Hypothalamus (tissue), 51 donors: ENCODE data around the gene EFS.
"Not testable (repeated sequence)": the region's sequence is repeated elsewhere in the genome, so short reads cannot be mapped to it uniquely, and the experiment has no call there.

Source experiments
- DNase-seq, 51 donors: peaks; one replicate each; lab custom pipeline; 2025; lab: John Stamatoyannopoulos, UW

Gene EFS

DNA sequence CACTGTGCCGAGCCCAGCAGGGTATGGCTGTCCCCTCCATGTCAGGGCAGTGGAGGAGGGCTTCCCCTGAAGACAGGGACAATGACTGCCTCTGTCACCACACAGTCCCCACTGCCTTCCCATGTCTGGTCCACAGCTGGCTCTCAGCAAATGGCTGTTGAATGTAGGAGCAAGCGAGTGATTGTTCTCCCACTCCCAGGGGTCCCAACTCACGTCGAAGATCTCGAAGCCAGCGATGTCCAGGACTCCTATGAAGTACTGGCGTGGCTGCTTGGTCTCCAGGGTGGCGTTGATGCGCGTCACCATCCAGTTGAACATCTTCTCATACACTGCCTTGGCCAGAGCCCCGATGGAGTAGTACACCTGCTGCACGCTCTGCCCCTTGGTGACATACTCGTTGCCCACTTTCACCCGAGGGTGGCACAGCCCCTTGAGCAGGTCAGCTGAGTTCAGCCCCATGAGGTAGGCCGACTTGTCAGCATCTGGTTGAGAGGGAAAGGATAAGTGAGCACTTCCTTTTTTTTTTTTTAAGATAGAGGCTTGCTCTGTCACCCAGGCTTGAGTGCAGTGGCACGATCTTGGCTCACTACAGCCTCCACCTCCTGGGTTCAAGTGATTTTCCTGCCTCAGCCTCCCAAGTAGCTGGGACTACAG lies 35.7 kb upstream of the EFS start:
- not testable (repeated sequence) for DNase-seq

DNA sequence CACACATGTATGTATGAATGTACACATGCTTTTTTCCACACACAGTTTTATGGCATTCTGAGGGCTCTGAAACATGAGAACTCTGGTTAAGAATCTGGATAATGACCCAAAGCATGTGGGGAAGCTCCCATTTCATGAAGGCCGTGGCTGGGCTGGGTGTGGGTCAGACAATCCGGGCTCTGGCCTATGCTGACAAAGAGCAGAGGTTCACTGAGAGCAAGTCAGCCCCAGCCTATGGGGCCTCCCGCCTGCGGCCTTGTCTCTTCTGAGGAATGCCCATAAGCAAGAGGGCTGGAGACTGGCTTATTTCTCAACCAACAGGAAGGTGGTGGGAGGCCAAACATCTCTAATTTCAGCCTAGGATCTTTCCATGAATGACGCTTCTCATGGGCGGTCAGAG lies 34.6 kb upstream of the EFS start:
- DNase-seq, result no peak

DNA sequence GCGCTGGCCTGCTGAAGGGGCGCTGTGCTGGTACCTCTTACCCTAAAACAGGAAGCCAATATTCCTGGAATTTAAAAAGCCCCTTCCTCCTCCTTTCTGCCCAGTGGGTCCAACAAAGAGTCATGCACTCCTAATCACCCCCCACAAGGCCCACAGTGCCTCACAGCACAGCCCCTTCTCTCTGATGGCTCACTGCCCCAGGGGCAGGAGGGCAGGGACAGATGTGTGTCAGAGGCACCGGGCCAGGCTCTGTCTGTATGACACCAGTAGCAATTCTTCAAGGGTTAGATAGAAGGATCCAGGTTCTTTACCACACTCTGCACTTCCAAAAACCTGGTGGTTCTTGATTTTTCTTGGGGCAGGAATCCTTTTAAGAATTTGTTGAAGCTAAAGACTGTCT lies 34.2 kb upstream of the EFS start:
- DNase-seq, result no peak

DNA sequence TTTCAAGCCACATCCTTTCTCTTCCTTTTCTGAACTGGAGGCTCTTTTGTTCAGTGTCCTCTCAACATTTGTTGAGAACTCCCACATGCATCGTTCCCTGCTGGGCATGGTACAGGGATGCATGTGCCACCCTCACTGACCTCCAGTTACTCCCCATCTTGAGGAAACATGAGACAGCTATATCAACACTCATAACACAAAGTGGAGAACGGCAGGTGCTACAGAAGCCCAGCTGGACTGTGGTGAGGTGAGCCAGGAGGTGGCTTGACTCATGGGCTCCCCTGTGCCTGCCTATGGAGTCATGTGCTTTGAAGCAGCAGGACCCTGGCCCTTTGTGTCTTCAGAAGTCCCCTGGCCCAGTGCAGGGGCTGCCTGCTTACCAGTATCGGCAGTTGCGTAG lies 33.4 kb upstream of the EFS start:
- DNase-seq, result no peak

DNA sequence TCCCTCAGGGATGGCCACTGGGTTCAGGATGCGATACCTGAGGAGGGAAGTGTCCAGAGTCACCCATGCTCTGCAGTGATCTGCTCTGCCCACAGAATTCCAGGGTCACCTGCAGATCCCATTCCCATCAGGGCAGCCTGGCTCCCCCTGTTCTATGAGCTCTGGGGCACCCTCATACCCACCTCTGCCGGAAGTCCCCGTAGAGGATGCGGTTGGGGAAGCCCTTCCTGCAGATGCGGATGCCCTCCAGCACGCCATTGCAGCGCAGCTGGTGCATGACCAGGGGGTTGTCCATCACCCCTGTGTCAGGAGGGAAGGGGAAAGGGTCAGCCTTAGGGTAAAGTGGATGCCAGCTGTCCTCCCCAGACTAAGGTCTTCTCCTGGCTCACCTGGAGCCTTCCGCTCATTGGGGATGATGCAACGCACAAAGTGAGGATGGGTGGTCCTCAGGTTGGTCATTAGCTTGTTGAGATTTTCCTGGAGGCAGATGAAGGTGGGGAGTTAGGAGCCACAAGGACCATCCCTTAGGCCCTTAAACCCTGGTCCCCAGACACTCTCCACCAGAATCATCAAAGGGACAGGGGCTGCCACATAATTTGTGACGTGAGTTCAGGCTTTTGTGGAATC lies 31.9 kb upstream of the EFS start:
- DNase-seq, result no peak

DNA sequence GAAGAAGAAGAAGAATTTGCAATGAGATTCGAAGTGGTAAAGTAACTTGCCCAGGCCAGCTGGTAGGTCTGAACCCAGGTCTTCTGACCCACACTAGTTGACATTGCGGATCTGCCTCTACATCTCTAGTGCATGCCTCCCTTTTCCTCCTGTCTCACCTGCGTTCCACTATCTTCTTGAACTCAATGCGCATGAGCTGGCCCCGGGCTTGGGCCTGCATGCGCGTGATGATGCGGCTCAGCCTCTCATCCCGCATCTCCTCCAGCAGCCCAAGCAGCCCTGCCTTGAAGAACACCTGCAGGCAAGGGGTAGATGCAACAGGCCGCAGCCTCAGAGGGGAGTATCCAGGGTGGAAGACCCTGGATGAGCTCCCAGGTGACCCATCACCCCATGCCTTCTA lies 31.2 kb upstream of the EFS start:
- DNase-seq, result no peak

DNA sequence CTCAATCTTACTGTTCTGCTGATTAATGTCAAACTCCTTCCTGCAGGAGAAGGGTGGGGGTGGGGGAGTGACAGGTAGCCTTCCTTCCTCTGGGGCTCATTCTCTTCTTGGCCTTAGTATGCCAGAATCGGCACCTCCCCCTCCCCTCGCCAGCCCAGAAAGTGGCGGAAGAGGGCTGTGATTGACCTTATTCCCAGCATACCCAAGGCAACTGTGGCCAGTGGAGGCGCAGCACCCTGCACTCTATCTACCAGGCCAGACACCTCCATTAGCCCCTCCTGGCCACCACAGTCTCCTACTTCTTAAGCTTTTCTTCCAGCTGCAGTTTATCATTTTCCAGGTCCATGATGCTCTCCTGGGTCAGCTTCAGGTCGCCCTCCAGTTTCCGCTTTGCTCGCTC lies 27.6 kb upstream of the EFS start:
- no peak for DNase-seq

DNA sequence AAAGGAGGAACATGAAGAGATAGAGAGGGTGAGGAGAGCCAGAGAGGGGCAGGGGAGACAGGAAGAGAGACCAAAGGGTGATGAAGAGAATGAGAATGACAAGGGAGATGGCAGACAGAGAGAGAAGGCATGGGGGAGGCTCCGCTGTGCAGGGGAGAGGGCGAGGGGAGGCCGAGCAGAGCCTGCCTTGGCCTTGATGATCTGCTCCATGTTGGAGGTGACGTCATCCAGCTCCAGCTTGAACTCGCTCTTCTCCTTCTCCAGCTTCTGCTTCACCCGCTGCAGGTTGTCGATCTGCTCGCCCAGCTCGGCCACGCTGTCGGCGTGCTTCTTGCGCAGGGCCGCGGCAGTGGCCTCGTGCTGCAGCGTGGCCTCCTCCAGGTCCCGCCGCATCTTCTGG lies 24.9 kb upstream of the EFS start:
- not testable (repeated sequence) for DNase-seq

DNA sequence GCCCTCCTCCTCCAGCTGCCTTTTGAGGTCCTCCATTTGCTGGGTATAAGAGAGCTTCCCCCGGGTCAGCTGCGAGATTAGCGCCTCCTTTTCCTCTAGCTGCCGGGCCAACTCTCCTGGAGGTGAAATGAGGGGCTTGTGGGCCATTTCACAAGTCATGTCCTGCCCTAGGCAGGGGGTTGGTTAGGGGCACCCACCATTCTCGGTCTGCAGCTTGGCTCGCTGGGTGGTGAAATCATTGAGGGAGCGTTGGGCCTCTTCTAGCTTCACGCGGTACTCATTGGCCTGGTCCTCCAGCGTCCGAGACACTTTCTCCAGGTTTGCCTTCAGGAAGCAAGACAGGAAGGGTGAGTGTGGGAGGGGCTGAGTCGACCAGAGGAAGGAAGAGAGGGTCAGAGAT lies 24.4 kb upstream of the EFS start:
- DNase-seq, result no peak

DNA sequence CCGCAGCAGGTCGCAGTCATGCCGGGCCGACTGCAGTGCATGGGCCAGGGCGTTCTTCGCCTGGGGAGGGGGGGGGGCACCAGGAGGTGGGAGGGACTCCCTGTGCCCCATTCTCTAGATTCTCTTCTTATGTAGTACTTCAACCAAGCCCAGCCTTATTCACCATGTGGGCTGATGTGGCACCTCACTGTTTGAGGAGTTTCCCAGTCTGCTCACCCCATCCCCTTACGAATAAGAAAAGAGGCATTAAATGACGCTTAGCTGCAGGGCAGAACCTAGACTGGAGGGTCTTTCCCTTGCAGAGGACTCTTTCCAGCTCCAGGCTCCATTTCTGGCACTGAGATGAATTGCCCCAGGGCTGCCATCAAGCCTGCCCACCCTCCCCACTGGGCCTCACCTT lies 24.0 kb upstream of the EFS start:
- DNase-seq, result no peak

DNA sequence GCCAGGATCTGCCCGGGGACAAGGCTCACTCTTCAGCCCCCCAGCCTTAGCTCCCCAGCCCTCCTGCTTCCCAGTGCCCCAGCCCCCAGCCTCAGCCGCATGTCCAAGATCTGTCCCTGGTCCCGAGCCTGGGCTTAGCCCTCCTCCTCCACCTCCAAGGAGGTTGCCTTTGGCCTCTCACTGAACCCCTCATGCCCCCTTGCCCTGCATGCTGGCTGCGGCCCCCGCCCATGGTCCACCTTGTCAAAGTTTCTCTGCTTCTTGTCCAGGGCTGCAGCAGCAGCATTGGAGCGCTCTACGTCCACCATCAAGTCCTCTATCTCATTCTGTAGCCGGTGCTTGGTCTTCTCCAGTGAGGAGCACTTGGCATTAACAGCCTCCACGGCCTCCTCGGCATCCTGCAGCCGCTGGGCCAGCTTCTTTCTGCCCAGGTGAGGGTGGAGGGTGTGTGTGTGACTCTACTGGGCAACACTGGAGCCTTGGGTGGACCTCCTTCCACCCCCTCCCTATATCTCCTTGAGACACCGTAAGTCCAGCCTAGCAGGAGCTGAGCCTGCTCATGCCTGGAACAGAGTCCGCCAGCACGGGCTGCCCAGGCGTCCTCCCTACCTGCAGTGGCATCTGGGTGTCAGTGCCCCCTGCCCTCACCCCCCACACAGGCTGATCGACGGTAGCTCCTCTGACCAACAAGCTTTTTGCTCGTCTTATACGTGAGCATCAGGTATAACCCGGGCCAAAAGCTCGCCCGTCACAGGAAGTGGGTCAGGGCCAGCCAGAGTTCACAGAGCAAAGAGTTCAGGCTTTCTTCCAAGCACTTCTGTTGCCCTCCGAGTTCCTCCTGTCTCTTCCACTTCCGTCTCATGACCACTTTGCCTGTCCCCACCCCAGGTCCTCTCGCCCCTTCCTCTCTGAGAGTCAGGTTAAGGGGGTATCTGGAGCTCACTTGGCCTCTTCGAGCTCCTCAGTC lies 23.2 kb upstream of the EFS start:
- DNase-seq, result no peak

DNA sequence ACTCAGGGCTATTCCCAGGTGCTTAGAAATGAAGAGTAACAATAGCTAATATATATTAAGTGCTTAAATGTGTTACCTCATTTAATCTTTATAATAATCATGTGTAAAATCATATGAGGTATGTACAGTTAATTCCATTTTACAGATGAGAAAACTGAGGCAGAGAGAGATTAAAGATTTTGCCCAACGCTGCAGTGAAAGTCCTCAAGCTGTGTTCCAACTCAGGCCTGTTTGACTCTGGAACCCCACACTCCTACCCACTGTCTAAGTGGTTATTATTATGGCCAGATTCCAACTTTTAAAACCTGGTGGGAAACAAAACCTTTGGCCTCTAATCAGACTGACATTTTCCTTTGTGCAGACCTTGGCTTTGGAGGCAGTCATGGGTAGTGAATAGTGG lies 22.0 kb upstream of the EFS start:
- no peak for DNase-seq

DNA sequence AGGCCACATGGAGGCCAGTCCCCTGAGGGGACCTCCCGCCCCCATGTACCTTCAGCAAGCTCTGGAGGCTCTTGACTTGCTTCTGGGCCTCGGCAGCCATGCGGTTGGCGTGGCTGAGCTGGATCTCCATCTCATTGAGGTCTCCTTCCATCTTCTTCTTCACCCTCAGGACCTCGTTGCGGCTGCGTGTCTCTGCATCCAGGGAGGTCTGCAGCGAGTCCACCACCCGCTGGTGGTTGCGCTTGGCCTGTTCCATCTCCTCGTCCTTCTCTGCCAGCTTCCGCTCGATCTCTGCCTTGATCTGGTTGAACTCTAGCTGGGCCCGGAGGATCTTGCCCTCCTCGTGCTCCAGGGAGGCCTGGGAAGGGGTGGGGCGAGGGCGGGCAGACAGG lies 21.3 kb upstream of the EFS start:
- DNase-seq, result not testable (repeated sequence)

DNA sequence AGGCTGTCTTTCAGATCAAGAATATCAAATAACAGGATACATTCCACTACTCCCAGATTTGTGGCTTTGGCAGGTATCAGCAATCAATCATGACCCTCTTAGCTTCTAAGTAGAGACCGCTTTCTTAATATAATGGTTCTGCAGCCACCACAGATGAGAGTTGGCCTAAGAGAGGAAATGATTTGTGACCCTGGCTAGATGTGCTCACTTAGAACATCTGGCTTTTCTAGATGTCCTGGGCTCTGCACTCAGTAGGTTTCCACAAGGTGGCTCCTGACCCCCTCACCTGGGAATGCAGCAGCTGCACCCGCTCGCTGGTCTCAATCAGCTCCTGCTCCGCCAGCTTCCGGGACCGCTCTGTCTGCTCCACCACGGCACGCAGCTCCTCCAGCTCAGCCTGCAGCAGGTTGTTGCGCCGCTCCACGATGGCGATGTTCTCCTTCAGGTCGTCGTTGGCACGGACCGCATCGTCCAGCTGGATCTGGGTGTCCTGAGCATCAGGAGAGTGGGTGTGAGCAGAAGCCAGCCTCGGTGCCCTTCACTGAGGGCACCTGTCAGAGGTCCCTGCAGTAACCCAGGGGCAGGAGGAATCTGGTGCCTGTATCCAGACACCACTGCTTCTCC lies 20.8 kb upstream of the EFS start:
- DNase-seq, result no peak

DNA sequence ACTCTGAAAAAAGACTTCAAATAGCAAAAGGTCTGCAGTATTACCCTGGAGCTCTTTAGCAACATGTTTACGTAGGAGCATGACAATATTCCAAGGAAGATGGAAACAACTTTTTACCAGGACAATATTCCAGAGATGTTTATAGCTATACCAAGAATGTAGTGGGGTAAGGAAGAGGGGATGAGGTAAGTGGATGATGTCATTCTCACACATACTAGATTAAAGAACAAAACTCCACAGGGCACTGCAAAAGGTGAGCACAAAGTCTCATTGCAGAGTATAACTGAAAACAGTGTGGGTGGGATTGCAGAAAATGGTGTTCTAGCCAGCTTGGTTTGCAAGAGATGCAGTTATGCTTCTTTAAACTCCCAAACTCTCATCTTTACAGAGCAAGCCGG lies 20.3 kb upstream of the EFS start:
- DNase-seq, result peak in 1 of 51 donors; percentile 15

DNA sequence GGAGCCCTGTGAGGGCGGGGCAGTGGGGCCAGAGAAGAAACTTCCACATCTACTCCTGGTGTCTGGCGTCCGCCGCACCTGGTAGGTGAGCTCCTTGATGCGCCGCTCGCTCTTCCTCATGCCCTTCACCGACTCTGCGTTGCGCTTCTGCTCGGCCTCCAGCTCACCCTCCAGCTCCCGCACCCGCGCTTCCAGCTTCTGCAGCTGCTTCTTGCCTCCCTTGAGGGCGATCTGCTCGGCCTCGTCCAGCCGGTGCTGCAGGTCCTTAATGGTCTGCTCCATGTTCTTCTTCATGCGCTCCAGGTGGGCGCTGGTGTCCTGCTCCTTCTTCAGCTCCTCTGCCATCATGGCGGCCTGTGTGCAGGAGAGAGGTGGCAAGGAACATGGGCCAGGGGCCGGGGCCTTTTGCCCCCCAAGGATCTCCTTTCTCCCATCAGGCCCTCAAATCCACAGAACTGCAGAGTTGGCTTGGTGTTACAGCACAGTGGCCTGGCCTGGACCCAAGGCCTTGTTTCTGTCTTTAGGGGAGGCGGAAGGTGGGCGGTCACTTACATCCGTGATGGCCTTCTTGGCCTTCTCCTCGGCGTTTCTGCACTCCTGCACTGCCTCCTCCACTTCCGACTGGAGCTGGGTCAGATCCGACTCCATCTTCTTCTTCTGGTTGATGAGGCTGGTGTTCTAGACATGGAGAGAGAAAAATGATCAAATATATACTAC lies 19.6 kb upstream of the EFS start:
- DNase-seq, result no peak

DNA sequence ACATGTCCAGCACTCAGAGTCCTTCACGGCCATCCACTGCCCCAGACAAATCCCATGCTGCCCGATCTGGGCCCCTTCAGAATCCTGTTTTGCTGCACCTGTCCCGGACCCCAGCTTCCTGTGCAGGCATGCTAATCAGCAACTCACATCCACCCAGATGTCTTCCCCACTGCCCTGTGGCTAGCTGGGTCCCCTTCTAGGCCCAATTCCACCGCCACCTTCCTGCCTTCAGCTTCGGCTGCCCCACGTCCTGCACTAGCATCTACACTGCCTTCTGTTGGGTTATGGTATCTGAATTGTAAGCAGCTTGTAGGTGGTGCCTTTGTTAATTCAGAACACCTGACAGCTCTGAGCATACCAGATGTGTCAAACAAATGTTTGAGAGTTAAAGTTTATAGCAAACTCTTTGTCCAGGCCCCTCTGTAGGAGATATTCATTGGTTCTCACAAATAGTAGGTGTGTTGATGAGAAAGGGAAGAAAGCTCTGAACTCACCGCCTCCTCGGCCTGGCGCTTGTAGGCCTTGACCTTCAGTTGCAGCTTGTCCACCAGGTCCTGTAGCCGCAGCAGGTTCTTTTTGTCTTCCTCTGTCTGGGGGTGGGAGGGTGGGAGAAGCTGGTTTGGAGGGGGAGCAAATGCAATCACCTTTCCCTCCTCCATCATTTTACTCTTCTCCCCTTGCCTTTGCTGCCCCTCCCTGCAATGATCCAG lies 17.9 kb upstream of the EFS start:
- DNase-seq, result no peak

DNA sequence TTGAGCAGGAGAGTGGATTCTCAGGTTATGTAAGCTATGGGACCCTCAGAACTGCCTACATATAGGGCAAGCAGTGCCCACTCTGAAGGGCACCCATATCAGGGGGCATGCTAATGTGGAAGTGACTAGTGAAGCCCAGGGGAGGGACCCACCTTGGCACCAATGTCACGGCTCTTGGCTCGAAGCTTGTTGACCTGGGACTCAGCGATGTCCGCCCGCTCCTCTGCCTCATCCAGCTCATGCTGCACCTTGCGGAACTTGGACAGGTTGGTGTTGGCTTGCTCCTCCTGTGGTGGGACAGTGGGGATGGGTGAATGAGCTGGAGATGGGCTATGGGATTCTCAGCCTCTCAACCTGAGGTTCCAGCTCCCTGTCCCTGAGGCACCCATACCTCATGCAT lies 17.3 kb upstream of the EFS start:
- DNase-seq, result no peak

DNA sequence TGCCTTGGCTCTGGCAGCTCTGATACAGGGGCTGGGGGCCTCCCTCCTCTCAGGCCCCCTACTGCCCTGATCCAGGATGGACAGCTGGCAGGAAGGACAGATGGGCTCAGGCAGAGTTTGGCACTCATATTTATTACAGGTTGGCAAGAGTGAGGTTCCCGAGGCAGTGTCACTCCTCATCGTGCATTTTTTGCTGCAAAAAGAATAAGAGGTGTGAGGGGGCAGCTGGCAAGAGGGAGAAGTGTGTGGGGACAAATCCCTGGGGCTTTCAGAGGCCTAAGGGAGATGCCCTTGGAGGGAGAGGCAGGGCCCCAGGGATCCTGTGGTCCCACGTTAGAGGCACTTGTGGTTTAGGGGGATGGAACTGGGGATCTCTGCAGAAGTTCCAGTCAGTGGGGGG lies 16.9 kb upstream of the EFS start:
- no peak for DNase-seq

DNA sequence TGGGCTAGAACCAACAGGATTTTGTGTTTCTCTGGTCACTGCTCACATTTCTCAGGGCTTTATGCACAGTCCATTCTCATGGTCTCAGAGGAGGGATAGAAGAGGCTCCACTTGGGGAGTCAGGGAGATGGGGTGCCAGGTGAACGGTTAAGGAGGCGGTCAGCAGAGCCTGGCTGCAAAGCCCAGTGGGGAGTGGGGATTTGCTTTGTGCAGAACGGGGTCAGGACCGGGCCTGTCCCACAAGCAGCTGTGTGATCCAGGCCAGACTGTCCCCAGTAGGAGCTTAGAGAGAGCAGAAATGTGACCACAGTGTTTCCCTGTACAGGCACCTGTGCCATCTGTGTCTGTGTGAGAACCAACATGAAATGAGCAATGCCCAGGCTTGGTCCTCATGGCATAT lies 16.0 kb upstream of the EFS start:
- no peak for DNase-seq
